HK-2 (cell line): Measurements from ENCODE around the gene WWC2.
"Not testable (repeated sequence)": the region's sequence is repeated elsewhere in the genome, so short reads cannot be mapped to it uniquely, and the experiment has no call there.

Experiments
- DNase-seq: peaks from one replicate; pipeline ENCODE4 v3.0.0-alpha.2; 2018; ENCODE audit not compliant: unreplicated experiment

WWC2 gene

GRCh38 chr4:183142571-183143550 lies 43.8 kb downstream of the WWC2 start:
- DNase-seq = no peak

GRCh38 chr4:183144787-183145186 lies 45.7 kb downstream of the WWC2 start:
- no peak for DNase-seq

- DNase-seq = no peak
Measured at GRCh38 chr4:183145773-183146172, 46.7 kb downstream of the WWC2 start.

GRCh38 chr4:183146478-183146877 lies 47.4 kb downstream of the WWC2 start:
- no peak for DNase-seq

GRCh38 chr4:183147196-183147595 lies 48.1 kb downstream of the WWC2 start:
- DNase-seq = no peak

DNA sequence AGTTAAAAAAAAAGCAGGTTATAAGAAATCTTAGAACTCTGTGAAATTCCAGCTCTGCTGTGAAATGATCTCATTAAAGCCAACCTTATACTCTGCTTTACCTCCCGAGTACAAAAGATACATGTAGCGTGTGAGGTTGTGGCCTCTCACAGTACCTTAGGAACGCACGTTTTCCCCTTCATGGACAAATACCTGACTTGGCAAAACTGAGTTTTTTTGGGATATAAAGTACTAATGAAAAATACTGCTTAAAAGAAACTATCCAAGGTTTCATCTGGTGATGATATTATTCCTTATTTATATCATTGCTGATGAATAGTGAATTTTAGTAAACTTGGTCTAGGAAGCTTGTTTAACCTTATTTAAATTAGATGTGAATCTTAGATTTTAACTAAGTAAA lies 48.9 kb downstream of the WWC2 start:
- DNase-seq = no peak

DNA sequence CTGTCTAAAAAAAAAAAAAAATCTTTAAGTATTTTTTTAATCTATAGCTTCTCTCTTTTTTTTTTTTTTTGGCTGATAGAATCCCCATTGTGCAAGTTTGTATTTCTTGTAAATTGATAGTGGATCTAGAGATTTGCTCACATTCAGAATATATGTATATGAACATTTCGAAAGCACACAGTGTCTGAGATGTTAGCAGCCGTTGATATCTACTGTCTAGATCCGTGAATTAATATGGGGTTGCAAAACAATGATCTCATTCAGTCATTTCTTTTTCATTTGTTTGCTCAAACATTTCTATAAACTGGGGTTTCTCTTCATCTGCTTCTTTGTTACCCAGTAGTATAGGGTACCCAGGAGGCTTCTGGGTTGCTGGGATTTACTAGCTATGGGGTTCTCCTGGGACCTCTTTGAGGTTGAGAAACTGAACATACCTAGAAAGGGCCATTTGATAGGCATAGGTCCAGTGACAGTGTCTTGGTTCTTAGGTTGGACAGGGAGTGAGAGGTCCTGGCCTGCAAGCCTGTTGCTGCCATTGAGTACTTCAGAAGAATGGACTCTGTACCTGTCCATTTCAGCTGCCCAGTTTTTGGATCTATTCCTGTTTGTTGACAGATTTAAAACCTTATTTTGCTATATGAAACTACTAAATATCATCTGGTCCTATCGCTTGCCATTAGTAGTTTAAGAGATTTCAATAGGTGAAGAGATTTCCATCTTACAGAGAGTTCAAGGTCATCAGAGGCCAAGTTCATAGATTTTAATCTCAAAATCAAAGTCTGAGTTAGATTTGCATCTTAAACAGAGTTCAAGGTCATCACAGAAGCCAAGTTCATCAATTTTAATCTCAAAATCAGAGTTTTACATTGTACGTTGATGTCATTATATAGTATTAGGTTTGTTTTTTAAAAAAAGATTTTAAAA lies 50.8 kb downstream of the WWC2 start:
- no peak for DNase-seq

DNA sequence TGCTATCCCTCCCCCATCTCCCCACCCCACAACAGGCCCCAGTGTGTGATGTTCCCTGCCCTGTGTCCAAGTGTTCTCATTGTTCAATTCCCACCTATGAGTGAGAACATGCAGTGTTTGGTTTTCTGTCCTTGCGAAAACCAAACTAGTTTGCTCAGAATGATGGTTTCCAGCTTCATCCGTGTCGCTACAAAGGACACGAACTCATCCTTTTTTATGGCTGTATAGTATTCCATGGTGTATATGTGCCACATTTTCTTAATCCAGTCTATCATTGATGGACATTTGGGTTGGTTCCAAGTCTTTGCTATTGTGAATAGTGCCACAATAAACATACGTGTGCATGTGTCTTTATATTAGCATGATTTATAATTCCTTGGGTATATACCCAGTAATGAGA lies 51.6 kb downstream of the WWC2 start:
- not testable (repeated sequence) for DNase-seq

DNA sequence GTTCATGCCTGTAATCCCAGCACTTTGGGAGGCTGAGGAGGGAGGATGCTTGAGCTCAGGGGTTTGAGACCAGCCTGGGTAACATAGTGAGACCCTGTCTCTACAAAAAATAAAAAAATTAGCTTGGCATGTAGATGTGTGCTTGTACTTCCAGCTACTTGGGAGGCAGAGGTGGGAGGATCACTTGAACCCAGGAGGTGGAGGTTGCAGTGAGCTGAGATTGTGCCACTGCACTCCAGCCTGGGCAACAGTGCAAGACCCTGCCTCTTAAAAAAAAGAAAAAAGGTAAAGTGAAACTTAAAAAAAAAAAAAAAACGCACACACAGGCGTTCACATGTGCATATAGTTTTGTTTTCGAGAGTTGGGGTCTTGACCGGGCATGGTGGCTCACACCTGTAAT lies 53.2 kb downstream of the WWC2 start:
- not testable (repeated sequence) for DNase-seq

DNA sequence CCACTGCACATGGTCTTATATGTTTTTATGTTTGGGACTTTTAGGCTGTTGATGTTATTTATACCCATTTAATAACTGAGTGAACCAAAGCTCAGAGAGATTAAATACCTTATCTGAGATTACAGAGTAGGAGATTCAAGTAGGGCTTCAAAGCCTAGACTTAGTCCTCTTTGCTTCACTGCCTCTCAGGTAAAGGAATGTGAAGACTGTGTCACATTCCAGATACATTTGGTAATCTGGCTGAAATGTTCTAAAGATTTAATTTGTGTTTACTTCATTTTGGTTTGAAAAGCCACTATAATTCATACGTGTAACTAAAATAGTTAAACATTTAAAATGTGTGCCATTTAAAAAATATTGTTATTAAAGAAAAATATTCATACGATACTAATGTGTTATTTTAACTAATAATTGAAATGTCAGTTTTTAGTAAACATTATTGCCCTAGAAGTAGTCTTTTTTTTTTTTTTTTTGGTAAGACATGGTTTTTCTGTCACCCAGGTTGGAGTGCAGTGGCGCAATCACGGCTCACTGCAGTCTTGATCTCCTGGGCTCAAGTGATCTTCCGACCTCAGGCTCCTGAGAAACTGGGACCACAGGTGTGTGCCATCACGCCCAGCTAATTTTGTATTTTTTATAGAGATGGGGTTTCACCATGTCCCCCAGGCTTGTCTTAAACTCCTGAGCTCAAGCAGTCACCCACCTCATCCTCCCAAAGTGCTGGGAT lies 54.3 kb downstream of the WWC2 start:
- no peak for DNase-seq

GRCh38 chr4:183154701-183155391 lies 55.8 kb downstream of the WWC2 start:
- no peak for DNase-seq

DNA sequence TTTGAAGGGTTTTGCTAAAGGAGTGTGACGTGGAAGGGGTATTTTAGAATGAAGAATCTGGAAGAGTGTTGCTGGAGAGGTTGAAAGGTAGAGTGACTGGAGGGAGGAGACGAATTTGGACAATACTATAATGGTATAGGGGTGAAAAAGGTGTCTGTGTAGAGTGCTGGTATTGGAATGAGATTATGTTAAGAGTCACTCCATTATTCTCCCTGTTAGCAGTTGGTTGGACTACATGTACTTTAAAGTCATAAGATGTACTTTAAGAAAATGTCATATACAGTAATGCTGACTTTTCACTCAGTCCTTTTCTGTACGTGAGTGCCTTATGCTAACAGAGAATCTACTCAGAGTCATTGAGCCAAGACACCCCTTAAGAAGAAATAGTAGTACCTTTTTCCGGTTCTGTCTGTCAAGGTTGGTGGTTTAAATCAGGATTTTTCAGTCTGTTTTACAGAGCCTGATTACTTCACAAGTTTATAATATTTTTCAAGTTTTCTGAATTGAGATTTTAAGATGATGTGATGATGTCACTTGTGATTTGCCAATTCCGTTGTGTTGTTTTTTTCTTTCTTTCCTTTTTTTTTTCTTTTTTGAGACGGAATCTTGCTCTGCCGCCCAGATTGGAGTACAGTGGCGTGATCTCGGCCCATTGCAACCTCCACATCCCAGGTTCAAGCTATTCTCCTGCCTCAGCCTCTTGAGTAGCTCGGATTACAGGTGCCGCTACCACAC lies 56.6 kb downstream of the WWC2 start:
- DNase-seq = no peak

DNA sequence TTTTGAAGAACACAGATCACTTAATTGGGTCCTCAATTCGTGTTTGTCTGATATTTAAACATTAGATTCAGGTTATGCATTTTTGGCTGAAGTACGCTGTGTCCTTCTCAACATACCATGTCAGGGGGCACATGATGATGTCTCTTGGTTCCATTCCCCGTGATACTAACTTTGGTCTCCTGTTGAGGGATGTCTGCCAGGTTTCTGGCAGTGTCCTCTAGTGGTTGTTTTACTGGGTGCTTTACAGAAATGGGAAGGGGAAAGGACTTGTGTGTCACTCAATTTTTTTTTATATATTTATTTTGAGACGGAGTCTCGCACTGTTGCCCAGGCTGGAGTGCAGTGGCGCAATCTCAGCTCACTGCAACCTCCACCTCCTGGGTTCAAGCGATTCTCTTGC lies 58.2 kb downstream of the WWC2 start:
- no peak for DNase-seq

- no peak for DNase-seq
Measured at GRCh38 chr4:183158062-183158461, 59.0 kb downstream of the WWC2 start.

- no peak for DNase-seq
Measured at GRCh38 chr4:183161630-183162029, 62.6 kb downstream of the WWC2 start.

- no peak for DNase-seq
Measured at GRCh38 chr4:183163135-183163534, 64.1 kb downstream of the WWC2 start.

DNA sequence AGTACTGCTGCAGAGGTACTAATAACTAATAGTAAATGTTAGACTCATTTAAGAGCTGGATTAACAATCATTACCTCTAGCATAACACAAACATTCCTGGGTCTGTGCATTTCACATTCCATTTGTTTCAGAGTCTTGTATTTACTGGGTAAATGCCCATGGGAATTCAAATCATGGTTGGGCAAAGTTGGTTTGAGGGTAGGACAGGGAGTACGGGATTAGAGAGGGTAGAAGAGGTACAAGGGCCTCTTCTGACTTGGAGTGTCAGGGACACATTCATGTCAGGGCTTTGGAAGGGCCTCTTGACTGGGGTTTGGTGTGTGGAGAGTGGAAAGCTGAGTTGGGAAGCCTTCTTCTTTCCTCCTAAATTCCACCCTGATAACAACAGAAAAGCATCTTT lies 65.9 kb downstream of the WWC2 start:
- no peak for DNase-seq

DNA sequence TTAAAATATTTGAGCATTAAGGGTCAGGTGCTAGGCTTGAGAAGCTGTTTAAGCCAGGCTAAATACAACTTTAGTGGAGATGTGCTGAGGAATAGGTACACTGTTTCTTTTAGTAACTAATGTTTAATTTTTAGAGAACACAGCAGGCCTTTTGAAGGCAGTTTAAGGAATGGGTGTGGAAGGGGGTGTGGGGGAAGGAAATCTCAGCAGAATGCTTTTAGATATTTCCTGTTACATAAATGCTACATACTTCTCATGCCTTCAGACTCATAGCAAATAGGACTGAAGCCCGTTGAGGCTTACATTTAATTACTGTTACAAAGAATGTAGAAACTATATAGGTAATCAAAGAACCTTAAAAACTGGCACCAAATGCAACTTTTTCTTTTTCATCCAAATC lies 66.3 kb downstream of the WWC2 start:
- no peak for DNase-seq

DNA sequence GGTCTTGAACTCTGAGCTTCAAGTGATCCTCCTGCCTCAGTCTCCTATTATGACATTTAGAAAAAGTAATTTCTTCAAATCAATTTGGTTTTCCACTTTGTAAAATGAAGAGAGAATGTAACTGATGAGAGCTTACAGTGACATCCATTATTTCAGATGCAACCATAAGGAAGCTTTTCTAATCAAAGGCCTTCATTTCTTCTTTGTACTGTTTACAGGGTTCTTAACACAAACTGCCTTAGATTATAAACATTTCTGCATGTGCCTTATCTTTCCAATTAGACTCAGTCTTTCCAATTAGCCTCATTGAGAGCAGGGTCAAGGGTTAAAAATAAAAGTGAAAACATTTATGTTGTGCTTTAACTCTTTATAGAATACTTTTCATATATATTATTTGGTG lies 71.8 kb downstream of the WWC2 start:
- no peak for DNase-seq

GRCh38 chr4:183171484-183172267 lies 72.6 kb downstream of the WWC2 start:
- DNase-seq = no peak
